ENCODE results near the gene TCF7L2.
"Not testable (repeated sequence)": the region's sequence is repeated elsewhere in the genome, so short reads cannot be mapped to it uniquely, and the experiment has no call there.

The TCF7L2 gene

DNA sequence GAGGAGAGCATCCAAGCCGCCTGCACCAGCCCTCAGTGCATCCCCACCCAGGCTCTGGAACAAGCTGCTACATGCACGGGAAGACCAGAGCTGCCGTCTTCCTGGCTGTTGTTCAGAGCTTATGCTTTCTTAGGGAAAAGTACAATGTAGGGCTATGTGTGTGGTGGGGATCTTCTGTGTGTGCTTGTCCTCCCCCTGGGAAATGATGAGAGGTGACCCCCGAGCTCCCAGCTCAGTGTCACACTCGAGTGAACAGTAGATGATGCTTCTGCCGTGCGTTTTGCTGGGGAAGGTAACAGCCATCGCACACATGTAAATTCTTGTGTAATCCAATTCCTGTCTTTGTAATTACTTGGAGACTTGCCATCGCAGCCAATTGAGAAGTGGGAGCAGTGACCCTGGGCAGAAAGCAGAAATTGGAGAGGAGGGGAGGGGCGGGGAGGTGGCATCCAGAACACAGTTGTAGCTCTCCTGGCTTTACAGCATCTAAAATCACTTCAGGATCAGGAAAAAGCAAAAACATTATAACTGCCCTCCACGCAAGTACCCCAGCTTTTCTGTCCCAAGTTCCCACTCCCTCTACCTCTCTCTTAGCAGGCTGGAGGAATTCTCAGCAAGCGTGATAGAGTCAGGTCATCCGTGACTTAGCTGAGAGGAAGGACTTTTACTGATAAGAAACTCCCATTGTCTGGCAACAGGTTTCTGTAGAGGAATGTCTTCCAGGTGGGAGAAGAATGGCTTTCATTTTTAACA, 149.6 kb downstream of the TCF7L2 start:
- no peak for DNase-seq

- no peak for DNase-seq
These were observed 150.2 kb downstream of the TCF7L2 start for GRCh38 chr10:113100281-113100680.

- no peak for DNase-seq
These were observed 153.2 kb downstream of the TCF7L2 start for GRCh38 chr10:113103131-113103840.

GRCh38 chr10:113104047-113104446, 154.0 kb downstream of the TCF7L2 start:
- no peak for DNase-seq

GRCh38 chr10:113108194-113108835, 158.3 kb downstream of the TCF7L2 start:
- DNase-seq = peak; percentile 78

DNA sequence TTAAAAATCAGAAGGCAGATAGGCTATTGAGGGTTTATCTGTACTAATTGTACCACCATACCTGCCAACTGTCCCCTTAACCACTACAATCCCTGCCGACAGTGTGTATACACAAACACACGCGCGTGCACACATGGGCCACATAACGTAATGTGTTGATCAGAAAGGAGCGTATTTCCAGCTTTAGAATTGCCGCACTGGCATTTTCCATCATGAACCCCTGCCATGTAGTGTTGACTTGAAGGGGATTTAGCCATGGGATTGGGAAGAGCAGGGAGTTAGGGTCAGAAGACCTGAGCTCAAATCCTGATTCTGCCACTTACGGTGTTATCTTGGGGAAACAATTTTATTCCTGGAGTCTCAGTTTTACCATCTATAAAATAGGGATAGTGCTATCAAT, 158.9 kb downstream of the TCF7L2 start:
- DNase-seq = no peak

DNA sequence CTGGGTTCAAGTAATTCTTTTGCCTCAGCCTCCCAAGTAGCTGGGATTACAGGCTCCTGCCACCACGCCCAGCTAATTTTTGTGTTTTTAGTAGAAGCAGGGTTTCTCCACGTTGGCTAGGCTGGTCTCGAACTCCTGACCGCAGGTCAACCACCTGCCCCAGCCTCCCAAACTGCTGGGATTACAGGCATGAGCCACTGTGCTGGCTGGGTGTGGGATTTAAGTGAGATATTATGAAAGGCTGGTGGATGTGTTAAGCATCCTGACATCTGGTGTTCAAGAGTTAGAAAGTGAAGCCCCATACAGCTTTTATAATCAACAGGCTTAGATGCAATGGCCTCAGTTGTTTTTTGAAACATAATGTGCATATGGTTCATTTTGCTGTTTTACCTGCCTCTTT, 159.4 kb downstream of the TCF7L2 start:
- not testable (repeated sequence) for DNase-seq

DNA sequence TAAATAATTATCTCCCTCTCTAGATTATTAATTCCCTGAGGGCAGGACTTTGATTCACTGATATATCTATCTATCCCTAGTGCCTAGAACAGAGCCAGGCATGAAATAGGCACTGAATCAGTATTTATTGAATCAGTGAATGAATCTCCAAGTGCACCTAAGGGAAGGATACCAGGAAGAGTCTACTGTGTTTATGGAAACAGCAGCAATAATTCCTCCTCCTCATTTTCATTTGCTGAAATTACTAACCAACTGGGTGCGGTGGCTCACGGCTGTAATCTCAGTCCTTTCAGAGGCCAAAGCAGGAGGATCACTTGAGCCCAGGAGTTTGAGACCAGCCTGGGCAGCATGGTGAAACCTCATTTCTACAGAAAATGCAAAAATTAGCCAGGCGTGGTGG, 161.2 kb downstream of the TCF7L2 start:
- DNase-seq = no peak

- DNase-seq = no peak
These were observed 162.1 kb downstream of the TCF7L2 start for GRCh38 chr10:113111900-113112853.

- no peak for DNase-seq
These were observed 163.2 kb downstream of the TCF7L2 start for GRCh38 chr10:113113241-113113640.

GRCh38 chr10:113113918-113114317, 163.9 kb downstream of the TCF7L2 start:
- no peak for DNase-seq

DNA sequence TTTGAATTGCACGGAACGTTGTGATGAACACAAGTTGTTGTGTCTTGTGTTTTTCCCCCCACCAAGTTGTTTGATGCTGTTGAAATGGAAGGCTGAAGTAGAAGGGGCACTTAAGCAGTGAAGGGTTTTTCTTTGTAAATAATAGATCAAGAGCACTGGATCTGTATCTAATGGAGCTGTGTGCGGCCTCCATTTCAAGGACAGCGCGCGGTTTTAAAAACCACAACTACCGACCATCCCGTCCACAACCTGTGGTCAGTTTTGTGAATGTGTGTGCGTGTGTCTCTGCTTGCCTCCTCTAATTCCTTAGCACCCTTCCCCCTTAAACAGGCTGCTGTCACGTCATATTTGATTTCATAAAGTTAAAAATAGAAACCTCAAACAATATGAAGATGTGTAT, 165.5 kb downstream of the TCF7L2 start:
- DNase-seq = no peak

DNA sequence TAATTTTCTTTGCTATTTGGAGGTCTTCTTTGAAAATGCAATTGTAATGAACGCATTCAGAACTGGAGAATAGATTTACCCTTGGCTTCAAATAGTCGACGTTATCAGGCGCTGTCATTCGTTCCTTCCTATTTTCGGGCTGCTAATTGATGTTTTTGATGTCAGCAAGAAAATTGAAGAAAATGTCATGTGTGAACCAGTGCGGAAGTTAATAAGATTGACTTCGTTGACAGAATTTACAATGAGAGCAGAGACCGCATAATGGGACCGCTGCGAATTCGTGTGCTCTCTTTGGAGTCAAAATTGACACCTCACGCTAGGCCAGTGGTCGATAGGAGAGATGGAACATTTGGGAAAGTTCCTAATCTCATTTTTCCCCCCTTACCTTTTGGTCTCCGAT, 168.8 kb downstream of the TCF7L2 start:
- DNase-seq = no peak

DNA sequence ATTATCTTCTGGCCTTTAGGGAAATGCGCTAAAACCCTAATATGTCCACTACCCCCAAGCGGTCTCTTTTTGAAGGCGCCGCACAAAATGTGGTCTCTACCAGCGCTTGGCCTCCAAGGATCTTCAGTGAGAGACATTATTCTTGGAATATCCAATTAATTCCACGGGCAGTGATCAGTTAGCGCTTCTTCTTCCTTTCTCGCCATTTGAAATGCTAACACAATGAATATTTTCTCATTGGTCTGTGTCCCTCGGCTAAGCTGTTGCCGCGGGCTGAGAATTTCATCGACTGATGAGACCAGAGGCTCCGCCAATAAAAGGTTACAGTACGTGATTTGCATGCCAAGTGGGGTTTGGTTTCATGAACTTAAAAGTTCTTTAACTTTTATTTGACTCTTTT, 169.8 kb downstream of the TCF7L2 start:
- DNase-seq = no peak

- no peak for DNase-seq
These were observed 171.1 kb downstream of the TCF7L2 start for GRCh38 chr10:113121153-113121552.

GRCh38 chr10:113122947-113123346, 172.9 kb downstream of the TCF7L2 start:
- DNase-seq = no peak

- DNase-seq = no peak
These were observed 174.7 kb downstream of the TCF7L2 start for GRCh38 chr10:113124724-113125123.

DNA sequence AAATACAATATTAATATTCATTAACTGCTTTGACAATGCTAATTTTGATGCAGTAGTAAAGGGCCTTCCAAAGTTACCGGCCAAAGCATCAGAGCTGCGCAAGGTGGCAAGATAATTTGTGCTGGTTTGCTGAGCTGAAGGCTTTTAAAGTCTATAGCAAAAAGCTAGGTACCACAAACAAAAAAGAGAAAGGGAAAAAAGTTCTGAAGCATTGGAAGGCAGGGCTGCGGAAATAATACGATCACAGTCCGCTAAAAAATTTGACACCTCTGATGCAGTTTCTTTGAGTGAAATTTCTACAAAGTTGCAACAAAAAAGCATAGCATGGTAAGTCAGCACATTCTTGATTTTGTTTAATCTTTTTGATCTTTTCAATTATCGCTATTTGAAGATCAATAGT, 175.6 kb downstream of the TCF7L2 start:
- DNase-seq = no peak

GRCh38 chr10:113126229-113127201, 176.5 kb downstream of the TCF7L2 start:
- peak; percentile 74 for DNase-seq

- no peak for DNase-seq
These were observed 177.3 kb downstream of the TCF7L2 start for GRCh38 chr10:113127261-113127900.

GRCh38 chr10:113127901-113128283, 177.8 kb downstream of the TCF7L2 start:
- no peak for DNase-seq

All from activated CD8-positive, alpha-beta memory T cell treated with anti-CD3 and anti-CD28 coated beads, Interleukin-2, amount 50 U/mL, for 48 hours (primary cell).